Stomach (tissue), 4 donors: Measurements from ENCODE around the gene PDXK.

Source experiments
- CTCF ChIP-seq, 7 experiments: fragments of 450-650 bp in 4 of 7; fragments of 200-600 bp in 3 of 7; sonication (generic) in 3 of 7; IDR thresholded peaks; one replicate each; pipeline ENCODE4 v1.5.1; 2016 to 2019; ENCODE audit warnings: antibody characterized with exemption in 7 of 7, control low read depth in 2 of 7, mild to moderate bottlenecking in 1 of 7
- POLR2A ChIP-seq, 4 donors: fragments of 450-650 bp; IDR thresholded peaks; one replicate each; pipeline ENCODE4 v1.6.1; 2016; ENCODE audit warnings: antibody characterized with exemption in 4 of 4, control low read depth in 2 of 4, mild to moderate bottlenecking in 1 of 4, moderate library complexity in 1 of 4
- POLR2AphosphoS5 ChIP-seq, 3 donors: sonication (generic); formaldehyde crosslinking; IDR thresholded peaks; one replicate each; pipeline ENCODE4 v1.6.1; 2016; ENCODE audit warnings: antibody characterized with exemption in 3 of 3

- TF ChIP-seq CTCF (IDR thresholded peaks at IDR 0.05), result no peak
- no peak for TF ChIP-seq POLR2A (IDR thresholded peaks at IDR 0.05)
- TF ChIP-seq POLR2AphosphoS5 (IDR thresholded peaks at IDR 0.05), result no peak
These were observed 52.3 kb downstream of the PDXK start for GRCh38 chr21:43771199-43771675.
